Gastroesophageal sphincter (tissue), 3 donors: Measurements from ENCODE around the gene ZBTB34.

Source experiments
- CTCF ChIP-seq, 4 experiments: fragments of 200-600 bp in 2 of 4; fragments of 450-650 bp in 2 of 4; sonication (generic) in 1 of 4; IDR thresholded peaks; one replicate each; pipeline ENCODE4 v1.5.1; 2017 to 2019; ENCODE audit warnings: antibody characterized with exemption in 4 of 4, mild to moderate bottlenecking in 2 of 4, moderate library complexity in 2 of 4
- EP300 ChIP-seq: sonication (generic); formaldehyde crosslinking; IDR thresholded peaks from one replicate; pipeline ENCODE4 v1.6.1; 2017; ENCODE audit warnings: antibody characterized with exemption, mild to moderate bottlenecking

GRCh38 chr9:126875756-126876510 is 15.5 kb downstream of the ZBTB34 start:
- TF ChIP-seq CTCF (IDR thresholded peaks at IDR 0.05) (no peak), EP300 (no peak)
